ENCODE measurements around the gene PARD3. TPM values are rescaled to one million over a fixed set of nuclear protein-coding genes. Genes with fewer than 3 reads are reported as not detected.

PARD3 gene
- total and polyA plus RNA-seq, 10 of the 15 experiments (the other 5 are each of a cell fraction or from before 2014, with no cell fraction given): 2.6 to 43.1 (median 13.9) TPM

GRCh38 chr10:34650156-34650555 lies 164.9 kb downstream of the PARD3 start (continued):
- TF ChIP-seq CHD2 (IDR thresholded peaks at IDR 0.05; ENCODE audit: borderline replicate concordance, low read depth, low read length) (no peak), MXI1 (IDR thresholded peaks at IDR 0.05; ENCODE audit: low read depth, low read length) (no peak), MYC (IDR thresholded peaks at IDR 0.05; ENCODE audit: insufficient read depth, insufficient read length, insufficient replicate concordance, low read length, severe bottlenecking) (no peak), ZBTB11 (CRISPR knock-in tag; IDR thresholded peaks at IDR 0.05) (no peak), STAT1 (conservative IDR thresholded peaks at IDR 0.05) (no peak), CBX3 (IDR thresholded peaks at IDR 0.05; ENCODE audit: borderline replicate concordance, low read depth) (no peak), NR2C2 (IDR thresholded peaks at IDR 0.05; ENCODE audit: borderline replicate concordance, control insufficient read depth, insufficient read length, low read depth) (no peak), IRF3 (IDR thresholded peaks at IDR 0.05) (no peak), PML (IDR thresholded peaks at IDR 0.05; ENCODE audit: low read length) (no peak), SRF (IDR thresholded peaks at IDR 0.05; ENCODE audit: low read depth in 2 of 2, low read length in 2 of 2) (no peak), MTA2 (IDR thresholded peaks at IDR 0.05; ENCODE audit: low read depth) (peak; percentile 40; the same call in 1 of the 2 replicates), SUZ12 (IDR thresholded peaks at IDR 0.05; ENCODE audit: unreplicated experiment) (no peak), STAT3 (IDR thresholded peaks at IDR 0.05; ENCODE audit: low read depth, low read length) (no peak), SREBF1 (IDR thresholded peaks at IDR 0.05; ENCODE audit: low read length) (no peak)
- TF ChIP-seq, protein P1, sequence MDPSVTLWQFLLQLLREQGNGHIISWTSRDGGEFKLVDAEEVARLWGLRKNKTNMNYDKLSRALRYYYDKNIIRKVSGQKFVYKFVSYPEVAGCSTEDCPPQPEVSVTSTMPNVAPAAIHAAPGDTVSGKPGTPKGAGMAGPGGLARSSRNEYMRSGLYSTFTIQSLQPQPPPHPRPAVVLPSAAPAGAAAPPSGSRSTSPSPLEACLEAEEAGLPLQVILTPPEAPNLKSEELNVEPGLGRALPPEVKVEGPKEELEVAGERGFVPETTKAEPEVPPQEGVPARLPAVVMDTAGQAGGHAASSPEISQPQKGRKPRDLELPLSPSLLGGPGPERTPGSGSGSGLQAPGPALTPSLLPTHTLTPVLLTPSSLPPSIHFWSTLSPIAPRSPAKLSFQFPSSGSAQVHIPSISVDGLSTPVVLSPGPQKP (IDR thresholded peaks at IDR 0.05; ENCODE audit: low read depth, low read length): no peak
- TF ChIP-seq, protein P2, sequence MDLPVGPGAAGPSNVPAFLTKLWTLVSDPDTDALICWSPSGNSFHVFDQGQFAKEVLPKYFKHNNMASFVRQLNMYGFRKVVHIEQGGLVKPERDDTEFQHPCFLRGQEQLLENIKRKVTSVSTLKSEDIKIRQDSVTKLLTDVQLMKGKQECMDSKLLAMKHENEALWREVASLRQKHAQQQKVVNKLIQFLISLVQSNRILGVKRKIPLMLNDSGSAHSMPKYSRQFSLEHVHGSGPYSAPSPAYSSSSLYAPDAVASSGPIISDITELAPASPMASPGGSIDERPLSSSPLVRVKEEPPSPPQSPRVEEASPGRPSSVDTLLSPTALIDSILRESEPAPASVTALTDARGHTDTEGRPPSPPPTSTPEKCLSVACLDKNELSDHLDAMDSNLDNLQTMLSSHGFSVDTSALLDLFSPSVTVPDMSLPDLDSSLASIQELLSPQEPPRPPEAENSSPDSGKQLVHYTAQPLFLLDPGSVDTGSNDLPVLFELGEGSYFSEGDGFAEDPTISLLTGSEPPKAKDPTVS (IDR thresholded peaks at IDR 0.05; ENCODE audit: low read depth, low read length): no peak
- TF ChIP-seq, protein P3, sequence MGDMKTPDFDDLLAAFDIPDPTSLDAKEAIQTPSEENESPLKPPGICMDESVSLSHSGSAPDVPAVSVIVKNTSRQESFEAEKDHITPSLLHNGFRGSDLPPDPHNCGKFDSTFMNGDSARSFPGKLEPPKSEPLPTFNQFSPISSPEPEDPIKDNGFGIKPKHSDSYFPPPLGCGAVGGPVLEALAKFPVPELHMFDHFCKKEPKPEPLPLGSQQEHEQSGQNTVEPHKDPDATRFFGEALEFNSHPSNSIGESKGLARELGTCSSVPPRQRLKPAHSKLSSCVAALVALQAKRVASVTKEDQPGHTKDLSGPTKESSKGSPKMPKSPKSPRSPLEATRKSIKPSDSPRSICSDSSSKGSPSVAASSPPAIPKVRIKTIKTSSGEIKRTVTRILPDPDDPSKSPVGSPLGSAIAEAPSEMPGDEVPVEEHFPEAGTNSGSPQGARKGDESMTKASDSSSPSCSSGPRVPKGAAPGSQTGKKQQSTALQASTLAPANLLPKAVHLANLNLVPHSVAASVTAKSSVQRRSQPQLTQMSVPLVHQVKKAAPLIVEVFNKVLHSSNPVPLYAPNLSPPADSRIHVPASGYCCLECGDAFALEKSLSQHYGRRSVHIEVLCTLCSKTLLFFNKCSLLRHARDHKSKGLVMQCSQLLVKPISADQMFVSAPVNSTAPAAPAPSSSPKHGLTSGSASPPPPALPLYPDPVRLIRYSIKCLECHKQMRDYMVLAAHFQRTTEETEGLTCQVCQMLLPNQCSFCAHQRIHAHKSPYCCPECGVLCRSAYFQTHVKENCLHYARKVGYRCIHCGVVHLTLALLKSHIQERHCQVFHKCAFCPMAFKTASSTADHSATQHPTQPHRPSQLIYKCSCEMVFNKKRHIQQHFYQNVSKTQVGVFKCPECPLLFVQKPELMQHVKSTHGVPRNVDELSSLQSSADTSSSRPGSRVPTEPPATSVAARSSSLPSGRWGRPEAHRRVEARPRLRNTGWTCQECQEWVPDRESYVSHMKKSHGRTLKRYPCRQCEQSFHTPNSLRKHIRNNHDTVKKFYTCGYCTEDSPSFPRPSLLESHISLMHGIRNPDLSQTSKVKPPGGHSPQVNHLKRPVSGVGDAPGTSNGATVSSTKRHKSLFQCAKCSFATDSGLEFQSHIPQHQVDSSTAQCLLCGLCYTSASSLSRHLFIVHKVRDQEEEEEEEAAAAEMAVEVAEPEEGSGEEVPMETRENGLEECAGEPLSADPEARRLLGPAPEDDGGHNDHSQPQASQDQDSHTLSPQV (IDR thresholded peaks at IDR 0.05): no peak

All from GM12878 (cell line).